ENCODE data around the gene TUBB3. TPM values are rescaled to one million over a fixed set of nuclear protein-coding genes. Genes with fewer than 3 reads are reported as not detected.

TUBB3 gene
- total RNA-seq, 1 donor from 2014 or later = 459 TPM

DNA sequence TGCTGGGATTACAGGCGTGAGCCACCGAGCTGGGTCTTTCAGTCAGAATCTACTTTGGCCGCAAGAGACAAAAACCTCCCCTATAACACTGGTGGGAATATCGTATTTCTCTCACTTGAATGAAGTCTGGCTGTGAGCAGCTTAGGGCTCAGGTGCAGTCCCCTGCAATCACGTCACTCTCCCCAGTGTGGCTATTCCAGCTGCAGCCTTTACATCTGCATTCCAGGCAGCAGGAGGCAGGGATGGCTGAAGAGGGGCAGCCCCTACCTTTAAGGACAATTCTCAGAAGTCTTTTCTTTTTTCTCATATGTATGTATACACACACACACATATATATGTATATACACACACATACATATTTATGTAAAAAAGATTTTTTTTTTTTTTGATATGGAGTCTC lies 28.4 kb downstream of the TUBB3 start:
- DNase-seq (ENCODE audit: low read depth) (no peak), FAIRE-seq (no peak)
- no peaks in the 10 kb centered on the region for H3K9me3 Mint-ChIP-seq (ENCODE audit: unreplicated experiment)
- Histone ChIP-seq H3K36me3 (ENCODE audit: insufficient read depth, low read length) (no peaks in the 10 kb centered on the region), H3K27me3 (ENCODE audit: insufficient read depth, low read length) (no peaks in the 10 kb centered on the region), H3K4me2 (ENCODE audit: low read length) (no peak overlapping the region), H4K20me1 (ENCODE audit: insufficient read depth, low read length) (peaks cover 44% of the 10 kb centered on the region), H3K4me1 (ENCODE audit: insufficient read depth, low read length) (peaks cover 11% of the 10 kb centered on the region), H2AFZ (ENCODE audit: low read depth, low read length) (no peak overlapping the region), H3K79me2 (ENCODE audit: insufficient read depth, low read length) (peaks cover 35% of the 10 kb centered on the region), H3K27ac (ENCODE audit: low read depth, low read length) (no peak overlapping the region), H3K4me3 (ENCODE audit: insufficient read depth, low read depth, low read length) (no peak overlapping the region), H3K9me3 (ENCODE audit: insufficient read depth, low read depth, low read length) (no peaks in the 10 kb centered on the region), H3K9ac (ENCODE audit: low read length) (no peak overlapping the region)
- no peak for TF ChIP-seq EZH2 (IDR thresholded peaks at IDR 0.05; ENCODE audit: insufficient read depth, low read length)
- TF ChIP-seq, protein P1, sequence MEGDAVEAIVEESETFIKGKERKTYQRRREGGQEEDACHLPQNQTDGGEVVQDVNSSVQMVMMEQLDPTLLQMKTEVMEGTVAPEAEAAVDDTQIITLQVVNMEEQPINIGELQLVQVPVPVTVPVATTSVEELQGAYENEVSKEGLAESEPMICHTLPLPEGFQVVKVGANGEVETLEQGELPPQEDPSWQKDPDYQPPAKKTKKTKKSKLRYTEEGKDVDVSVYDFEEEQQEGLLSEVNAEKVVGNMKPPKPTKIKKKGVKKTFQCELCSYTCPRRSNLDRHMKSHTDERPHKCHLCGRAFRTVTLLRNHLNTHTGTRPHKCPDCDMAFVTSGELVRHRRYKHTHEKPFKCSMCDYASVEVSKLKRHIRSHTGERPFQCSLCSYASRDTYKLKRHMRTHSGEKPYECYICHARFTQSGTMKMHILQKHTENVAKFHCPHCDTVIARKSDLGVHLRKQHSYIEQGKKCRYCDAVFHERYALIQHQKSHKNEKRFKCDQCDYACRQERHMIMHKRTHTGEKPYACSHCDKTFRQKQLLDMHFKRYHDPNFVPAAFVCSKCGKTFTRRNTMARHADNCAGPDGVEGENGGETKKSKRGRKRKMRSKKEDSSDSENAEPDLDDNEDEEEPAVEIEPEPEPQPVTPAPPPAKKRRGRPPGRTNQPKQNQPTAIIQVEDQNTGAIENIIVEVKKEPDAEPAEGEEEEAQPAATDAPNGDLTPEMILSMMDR (IDR thresholded peaks at IDR 0.05; ENCODE audit: insufficient read depth, low read depth, low read length) = no peak
- H3K36me3 Mint-ChIP-seq (ENCODE audit: low read depth, unreplicated experiment) = peaks cover 8% of the 10 kb centered on the region
- no peak overlapping the region for H3K4me3 Mint-ChIP-seq (ENCODE audit: unreplicated experiment)
- peaks cover 2% of the 10 kb centered on the region for H3K4me1 Mint-ChIP-seq (ENCODE audit: low read depth, unreplicated experiment)
- H3K27ac Mint-ChIP-seq (ENCODE audit: unreplicated experiment) = no peak overlapping the region
- H3K27me3 Mint-ChIP-seq (ENCODE audit: low read depth, unreplicated experiment) = no peaks in the 10 kb centered on the region

DNA sequence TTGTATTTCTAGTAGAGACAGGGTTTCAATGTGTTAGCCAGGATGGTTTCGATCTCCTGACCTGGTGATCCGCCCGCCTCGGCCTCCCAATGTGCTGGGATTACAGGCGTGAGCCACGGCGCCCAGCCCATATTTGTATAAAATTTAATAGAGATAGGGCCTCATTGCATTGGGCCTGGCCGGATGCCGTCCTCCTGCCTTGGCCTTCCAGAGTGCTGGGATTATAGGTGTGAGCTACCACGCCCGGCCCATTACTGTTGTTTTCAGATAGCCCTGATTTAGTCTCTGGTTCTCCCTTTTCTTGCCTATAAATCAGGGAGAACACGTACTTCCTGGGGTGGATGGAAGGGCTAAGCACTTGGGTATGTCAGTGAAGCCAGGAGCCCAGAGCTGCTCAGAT lies 28.9 kb downstream of the TUBB3 start:
- DNase-seq (ENCODE audit: low read depth) (no peak), FAIRE-seq (no peak)
- Mint-ChIP-seq H3K27me3 (ENCODE audit: low read depth, unreplicated experiment) (no peaks in the 10 kb centered on the region), H3K4me1 (ENCODE audit: low read depth, unreplicated experiment) (peaks cover 2% of the 10 kb centered on the region), H3K27ac (ENCODE audit: unreplicated experiment) (no peak overlapping the region), H3K9me3 (ENCODE audit: unreplicated experiment) (no peaks in the 10 kb centered on the region), H3K4me3 (ENCODE audit: unreplicated experiment) (no peak overlapping the region), H3K36me3 (ENCODE audit: low read depth, unreplicated experiment) (peaks cover 8% of the 10 kb centered on the region)
- H3K27ac ChIP-seq (ENCODE audit: low read depth, low read length) = no peak overlapping the region
- peaks cover 35% of the 10 kb centered on the region for H3K79me2 ChIP-seq (ENCODE audit: insufficient read depth, low read length)
- H4K20me1 ChIP-seq (ENCODE audit: insufficient read depth, low read length) = peaks cover 44% of the 10 kb centered on the region
- no peak for TF ChIP-seq EZH2 (IDR thresholded peaks at IDR 0.05; ENCODE audit: insufficient read depth, low read length)
- TF ChIP-seq, protein P1 (IDR thresholded peaks at IDR 0.05; ENCODE audit: insufficient read depth, low read depth, low read length) = no peak
- no peaks in the 10 kb centered on the region for H3K27me3 ChIP-seq (ENCODE audit: insufficient read depth, low read length)
- peaks cover 11% of the 10 kb centered on the region for H3K4me1 ChIP-seq (ENCODE audit: insufficient read depth, low read length)
- H3K4me3 ChIP-seq (ENCODE audit: insufficient read depth, low read depth, low read length) = no peak overlapping the region
- no peak overlapping the region for H3K4me2 ChIP-seq (ENCODE audit: low read length)
- H2AFZ ChIP-seq (ENCODE audit: low read depth, low read length) = no peak overlapping the region
- H3K9me3 ChIP-seq (ENCODE audit: insufficient read depth, low read depth, low read length) = no peaks in the 10 kb centered on the region
- no peak overlapping the region for H3K9ac ChIP-seq (ENCODE audit: low read length)
- no peaks in the 10 kb centered on the region for H3K36me3 ChIP-seq (ENCODE audit: insufficient read depth, low read length)

DNA sequence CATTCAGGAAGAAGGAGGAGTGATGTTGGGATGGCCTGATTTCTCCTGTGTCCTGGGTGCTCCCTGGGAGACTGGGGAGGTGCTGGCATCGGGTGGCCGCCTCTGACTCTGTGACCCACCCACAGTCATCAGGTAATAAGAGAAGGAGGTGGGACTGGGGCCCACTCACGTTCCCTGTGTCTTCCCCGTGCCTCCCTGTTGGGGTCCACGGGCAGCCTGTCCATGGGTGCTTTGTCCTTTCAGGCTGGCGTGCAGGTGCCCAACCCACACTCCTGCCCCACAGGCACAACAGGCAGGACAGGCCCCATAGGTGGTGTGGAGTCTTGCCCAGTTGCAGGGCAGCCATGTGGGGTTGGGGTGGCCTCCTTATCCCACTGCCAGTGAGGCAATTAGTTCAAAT lies 29.4 kb downstream of the TUBB3 start:
- Histone ChIP-seq H3K4me2 (ENCODE audit: low read length) (no peak overlapping the region), H3K36me3 (ENCODE audit: insufficient read depth, low read length) (no peaks in the 10 kb centered on the region), H3K9ac (ENCODE audit: low read length) (no peak overlapping the region), H3K4me1 (ENCODE audit: insufficient read depth, low read length) (peaks cover 11% of the 10 kb centered on the region), H3K4me3 (ENCODE audit: insufficient read depth, low read depth, low read length) (no peak overlapping the region), H3K79me2 (ENCODE audit: insufficient read depth, low read length) (peaks cover 35% of the 10 kb centered on the region), H3K9me3 (ENCODE audit: insufficient read depth, low read depth, low read length) (no peaks in the 10 kb centered on the region), H2AFZ (ENCODE audit: low read depth, low read length) (no peak overlapping the region), H4K20me1 (ENCODE audit: insufficient read depth, low read length) (peaks cover 44% of the 10 kb centered on the region), H3K27ac (ENCODE audit: low read depth, low read length) (no peak overlapping the region), H3K27me3 (ENCODE audit: insufficient read depth, low read length) (no peaks in the 10 kb centered on the region)
- Mint-ChIP-seq H3K9me3 (ENCODE audit: unreplicated experiment) (no peaks in the 10 kb centered on the region), H3K27me3 (ENCODE audit: low read depth, unreplicated experiment) (no peaks in the 10 kb centered on the region), H3K36me3 (ENCODE audit: low read depth, unreplicated experiment) (peaks cover 8% of the 10 kb centered on the region), H3K27ac (ENCODE audit: unreplicated experiment) (no peak overlapping the region), H3K4me1 (ENCODE audit: low read depth, unreplicated experiment) (peaks cover 2% of the 10 kb centered on the region), H3K4me3 (ENCODE audit: unreplicated experiment) (peak overlapping the region; percentile 45)
- TF ChIP-seq EZH2 (IDR thresholded peaks at IDR 0.05; ENCODE audit: insufficient read depth, low read length) = no peak
- TF ChIP-seq, protein P1 (IDR thresholded peaks at IDR 0.05; ENCODE audit: insufficient read depth, low read depth, low read length) = no peak
- DNase-seq (ENCODE audit: low read depth) = no peak
- no peak for FAIRE-seq
